Endometrium (tissue), 2 donors: ENCODE measurements around the gene GIMD1.
"Not testable (repeated sequence)": the region's sequence is repeated elsewhere in the genome, so short reads cannot be mapped to it uniquely, and the experiment has no call there.

ENCODE experiments used
- FAIRE-seq: peaks from 2 replicates; lab custom pipeline; 2012; peaks lifted over from hg19 to GRCh38; lab: Jason Lieb, UNC
- donor health status: control.
- donor health status: control.

The GIMD1 gene

GRCh38 chr4:106368678-106369077 lies at the start of gene GIMD1:
Gene GIMD1, minus strand, starts transcription at chr4:106368778. Its CDS starts 1,343 bp downstream, at chr4:106367435.
- FAIRE-seq, result no peak

GRCh38 chr4:106414366-106414765 lies 45.8 kb upstream of the GIMD1 start:
- no peak for FAIRE-seq

- FAIRE-seq, result no peak
Measured at GRCh38 chr4:106409901-106410889, 41.6 kb upstream of the GIMD1 start.

- not testable (repeated sequence) for FAIRE-seq
Measured at GRCh38 chr4:106408004-106408403, 39.4 kb upstream of the GIMD1 start.

GRCh38 chr4:106401157-106401556 lies 32.6 kb upstream of the GIMD1 start:
- no peak for FAIRE-seq

- not testable (repeated sequence) for FAIRE-seq
Measured at GRCh38 chr4:106398898-106399297, 30.3 kb upstream of the GIMD1 start.

- FAIRE-seq, result no peak
Measured at GRCh38 chr4:106395582-106395981, 27.0 kb upstream of the GIMD1 start.

- FAIRE-seq, result no peak
Measured at GRCh38 chr4:106385853-106386393, 17.3 kb upstream of the GIMD1 start.

- FAIRE-seq, result no peak
Measured at GRCh38 chr4:106384878-106385277, 16.3 kb upstream of the GIMD1 start.

GRCh38 chr4:106380179-106380578 lies 11.6 kb upstream of the GIMD1 start:
- FAIRE-seq, result no peak

- FAIRE-seq, result no peak
Measured at GRCh38 chr4:106373026-106373425, 4.4 kb upstream of the GIMD1 start.

- no peak for FAIRE-seq
Measured at GRCh38 chr4:106371161-106371560, 2.6 kb upstream of the GIMD1 start.

GRCh38 chr4:106370214-106370613 lies 1.6 kb upstream of the GIMD1 start:
- no peak for FAIRE-seq

- FAIRE-seq, result peak; percentile 94
Measured at GRCh38 chr4:106369456-106370060, 980 bp upstream of the GIMD1 start.

- FAIRE-seq, result no peak
Measured at GRCh38 chr4:106367072-106367471, 1.5 kb downstream of the GIMD1 start.

- FAIRE-seq, result no peak
Measured at GRCh38 chr4:106366026-106366425, 2.6 kb downstream of the GIMD1 start.

- FAIRE-seq, result no peak
Measured at GRCh38 chr4:106365613-106366012, 3.0 kb downstream of the GIMD1 start.

GRCh38 chr4:106364282-106364681 lies 4.3 kb downstream of the GIMD1 start:
- FAIRE-seq, result no peak

- no peak for FAIRE-seq
Measured at GRCh38 chr4:106362086-106362825, 6.3 kb downstream of the GIMD1 start.

- no peak for FAIRE-seq
Measured at GRCh38 chr4:106358899-106359298, 9.7 kb downstream of the GIMD1 start.

GRCh38 chr4:106355193-106355592 lies 13.4 kb downstream of the GIMD1 start:
- no peak for FAIRE-seq

GRCh38 chr4:106353786-106354185 lies 14.8 kb downstream of the GIMD1 start:
- no peak for FAIRE-seq
